Measurements from ENCODE around the gene PSMA6. TPM values are rescaled to one million over a fixed set of nuclear protein-coding genes. Genes with fewer than 3 reads are reported as not detected.
A peak's percentile ranks its signal among the peaks of the same experiment; 100 is the strongest.

The PSMA6 gene
- total and polyA plus RNA-seq, 2 of the 13 experiments (the other 11 are each of a cell fraction or from before 2014, with no cell fraction given), result 525 to 1,109 TPM

DNA sequence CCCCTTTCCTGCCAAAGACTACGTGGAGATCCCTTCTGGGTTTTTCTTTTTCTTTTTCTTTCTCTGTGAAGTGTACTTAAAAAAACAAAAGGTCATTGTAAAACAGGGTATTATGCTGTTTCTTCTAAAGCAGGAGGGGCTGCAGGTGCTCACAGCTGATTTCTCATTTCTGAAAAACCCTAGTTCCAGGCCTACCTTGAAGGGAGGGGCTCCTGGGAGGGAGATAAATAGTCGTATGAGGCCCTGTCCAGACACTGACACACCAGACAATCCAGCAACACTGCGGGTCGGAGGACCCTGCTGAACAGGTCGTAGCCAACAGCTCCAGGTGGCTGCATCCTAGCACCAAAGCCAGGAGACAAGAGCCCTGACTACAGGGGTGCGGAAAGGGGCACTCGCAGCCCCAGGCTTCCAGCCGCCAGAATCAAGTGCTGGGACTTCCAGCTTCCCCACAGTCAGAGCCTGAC is 41.1 kb downstream of the PSMA6 start (continued):
- TF ChIP-seq, protein P1, sequence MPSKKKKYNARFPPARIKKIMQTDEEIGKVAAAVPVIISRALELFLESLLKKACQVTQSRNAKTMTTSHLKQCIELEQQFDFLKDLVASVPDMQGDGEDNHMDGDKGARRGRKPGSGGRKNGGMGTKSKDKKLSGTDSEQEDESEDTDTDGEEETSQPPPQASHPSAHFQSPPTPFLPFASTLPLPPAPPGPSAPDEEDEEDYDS (CRISPR knock-in tag; IDR thresholded peaks at IDR 0.05), result peak; percentile 5; the same call in 1 of the 2 replicates
- no peak for TF ChIP-seq KMT2A (CRISPR knock-in tag; IDR thresholded peaks at IDR 0.05)
- TF ChIP-seq, protein P2, sequence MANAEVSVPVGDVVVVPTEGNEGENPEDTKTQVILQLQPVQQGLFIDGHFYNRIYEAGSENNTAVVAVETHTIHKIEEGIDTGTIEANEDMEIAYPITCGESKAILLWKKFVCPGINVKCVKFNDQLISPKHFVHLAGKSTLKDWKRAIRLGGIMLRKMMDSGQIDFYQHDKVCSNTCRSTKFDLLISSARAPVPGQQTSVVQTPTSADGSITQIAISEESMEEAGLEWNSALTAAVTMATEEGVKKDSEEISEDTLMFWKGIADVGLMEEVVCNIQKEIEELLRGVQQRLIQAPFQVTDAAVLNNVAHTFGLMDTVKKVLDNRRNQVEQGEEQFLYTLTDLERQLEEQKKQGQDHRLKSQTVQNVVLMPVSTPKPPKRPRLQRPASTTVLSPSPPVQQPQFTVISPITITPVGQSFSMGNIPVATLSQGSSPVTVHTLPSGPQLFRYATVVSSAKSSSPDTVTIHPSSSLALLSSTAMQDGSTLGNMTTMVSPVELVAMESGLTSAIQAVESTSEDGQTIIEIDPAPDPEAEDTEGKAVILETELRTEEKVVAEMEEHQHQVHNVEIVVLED (CRISPR knock-in tag; IDR thresholded peaks at IDR 0.05; ENCODE audit: borderline replicate concordance), result no peak
- TF ChIP-seq EED (CRISPR knock-in tag; IDR thresholded peaks at IDR 0.05), result no peak
- no peak for TF ChIP-seq TBX3 (IDR thresholded peaks at IDR 0.05; ENCODE audit: borderline replicate concordance)

DNA sequence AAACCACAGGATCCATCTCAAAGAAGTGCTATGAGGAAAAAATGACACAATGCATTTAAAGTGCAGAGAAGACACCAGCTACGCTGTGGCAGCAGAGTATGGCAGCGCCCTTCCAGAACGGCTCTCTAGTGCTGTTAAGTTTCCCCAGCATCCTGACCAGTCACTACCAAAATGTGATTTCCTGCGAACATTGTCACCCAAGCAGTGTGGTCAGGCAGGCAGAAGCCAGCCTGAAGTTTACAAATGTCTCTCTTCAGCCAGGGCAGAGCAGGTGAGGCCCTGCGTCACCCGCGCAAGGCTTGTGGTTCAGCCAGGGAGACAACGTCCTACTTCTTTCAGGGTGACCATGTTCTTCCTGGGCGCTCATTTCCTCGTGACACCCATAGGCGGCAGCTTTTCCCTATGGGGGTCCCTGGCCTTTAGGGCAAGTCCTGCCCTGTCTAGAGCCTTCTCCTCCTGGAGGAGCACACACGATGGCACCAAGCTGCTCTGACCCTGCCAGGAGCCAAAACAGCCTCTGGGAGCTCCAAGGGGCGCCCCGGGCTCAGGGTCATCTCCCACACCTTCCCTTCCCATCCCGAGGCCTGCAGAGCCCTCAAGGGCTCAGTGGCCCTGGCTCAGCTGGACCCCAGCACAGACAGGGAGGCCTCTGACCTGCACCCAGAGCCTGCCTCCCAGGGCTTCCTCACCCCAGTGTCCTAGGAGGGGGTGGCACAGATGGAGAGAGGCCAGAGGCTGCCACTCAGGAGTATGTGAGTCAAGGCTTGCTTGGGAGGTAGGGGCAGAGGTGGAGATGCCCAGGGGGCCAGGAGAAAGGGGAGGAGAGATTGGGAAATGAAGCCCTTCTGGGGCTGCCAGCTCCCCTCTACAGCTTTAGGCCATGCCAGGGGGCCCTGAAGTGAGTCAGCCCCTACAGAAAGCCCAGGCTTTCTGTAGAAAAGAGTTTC is 41.9 kb downstream of the PSMA6 start:
- H4K20me1 ChIP-seq (ENCODE audit: insufficient read depth, low read length), result no peaks in the 10 kb centered on the region
- ChIA-PET POLR2A (interaction anchor here (1.2 to 15.5 kb wide), 14 partner anchors 9 to 351 kb away, joined by 3 to 473 read pairs (median 16); partner anchors contain the start of genes NFKBIA, PPP2R3C, PRORP and PSMA6), CTCF (ENCODE audit: low intra/inter-chr PET ratio, low total read pairs) (interaction anchor here (1.7 to 1.9 kb wide), 2 partner anchors 73 to 79 kb away, joined by 4 to 10 read pairs; no protein-coding TSS in a partner anchor)
- peak; percentile 78 for DNase-seq (ENCODE audit: low spot score)
- no peaks in the 10 kb centered on the region for H3K79me2 ChIP-seq (ENCODE audit: insufficient read depth, low read length)
- intact Hi-C loops (cut with micrococcal nuclease; ENCODE audit: unreplicated experiment) (loop anchor here (1.0 to 2.0 kb wide), 2 partner anchors 41 to 73 kb away; partner anchors contain the start of gene PSMA6), in situ Hi-C loops (cut with HindIII; ENCODE audit: extremely low pct_ligation_motif_present, low pct_unique_long_range_greater_than_20kb) (loop anchor here (5.0 kb wide), 1 partner anchor 73 kb away; no protein-coding TSS in a partner anchor)
- H3K36me3 ChIP-seq (replicated peaks in 1 of 2; ENCODE audit: control insufficient read depth in 1 of 2, insufficient read depth in 2 of 2, low read length in 2 of 2), result no peaks in the 10 kb centered on the region
- 0 out of 5 replicates have a peak, but pooled peaks cover 0 to 3% of the 10 kb centered on the region in 2 experiments for H3K27me3 ChIP-seq (ENCODE audit: control insufficient read depth in 1 of 2, insufficient read depth in 2 of 2, low read length in 2 of 2)
- H3K9ac ChIP-seq (ENCODE audit: insufficient read depth, low read depth, low read length), result peak overlapping the region; percentile 46; the same call in 1 of the 2 replicates
- H3K9me3 ChIP-seq (ENCODE audit: low read length), result no peaks in the 10 kb centered on the region
- H2AFZ ChIP-seq (ENCODE audit: low read length), result peak overlapping the region; percentile 93
- peak; percentile 21 for ATAC-seq
- 35% methylated on average over 15 of the region's 15 CpGs for WGBS (ENCODE audit: low lambda C conversion rate)
- no TSS peak for BruUV-seq (replicated peaks)
- H3K4me1 ChIP-seq (ENCODE audit: insufficient read depth, low read length), result peaks cover 88% of the 10 kb centered on the region
- H3K4me3 ChIP-seq (replicated peaks in 1 of 3; ENCODE audit: insufficient read depth in 1 of 3, low read depth in 2 of 3, low read length in 3 of 3), result peak overlapping the region; percentile 32 to 62 (median 38)
- no peak overlapping the region for H3K27ac ChIP-seq (ENCODE audit: extremely low read length, insufficient read depth, low read length)
- peak overlapping the region; percentile 80 for H3K4me2 ChIP-seq (ENCODE audit: low read depth, low read length)
- no peak for FAIRE-seq
- no peak for TF ChIP-seq ZNF616 (CRISPR knock-in tag; IDR thresholded peaks at IDR 0.05; ENCODE audit: low read depth)
- TF ChIP-seq TEAD2 (CRISPR knock-in tag; IDR thresholded peaks at IDR 0.05), result peak; percentile 83; the same call in 1 of the 2 replicates
- no peak for TF ChIP-seq MYNN (CRISPR knock-in tag; IDR thresholded peaks at IDR 0.05; ENCODE audit: low read depth)
- 0 out of 2 replicates have a peak, but pooled peaks have one; percentile 50 for TF ChIP-seq ZNF337 (CRISPR knock-in tag; IDR thresholded peaks at IDR 0.05; ENCODE audit: borderline replicate concordance, low read depth)
- TF ChIP-seq ZNF850 (CRISPR knock-in tag; conservative IDR thresholded peaks at IDR 0.05), result no peak
- TF ChIP-seq, protein P3, sequence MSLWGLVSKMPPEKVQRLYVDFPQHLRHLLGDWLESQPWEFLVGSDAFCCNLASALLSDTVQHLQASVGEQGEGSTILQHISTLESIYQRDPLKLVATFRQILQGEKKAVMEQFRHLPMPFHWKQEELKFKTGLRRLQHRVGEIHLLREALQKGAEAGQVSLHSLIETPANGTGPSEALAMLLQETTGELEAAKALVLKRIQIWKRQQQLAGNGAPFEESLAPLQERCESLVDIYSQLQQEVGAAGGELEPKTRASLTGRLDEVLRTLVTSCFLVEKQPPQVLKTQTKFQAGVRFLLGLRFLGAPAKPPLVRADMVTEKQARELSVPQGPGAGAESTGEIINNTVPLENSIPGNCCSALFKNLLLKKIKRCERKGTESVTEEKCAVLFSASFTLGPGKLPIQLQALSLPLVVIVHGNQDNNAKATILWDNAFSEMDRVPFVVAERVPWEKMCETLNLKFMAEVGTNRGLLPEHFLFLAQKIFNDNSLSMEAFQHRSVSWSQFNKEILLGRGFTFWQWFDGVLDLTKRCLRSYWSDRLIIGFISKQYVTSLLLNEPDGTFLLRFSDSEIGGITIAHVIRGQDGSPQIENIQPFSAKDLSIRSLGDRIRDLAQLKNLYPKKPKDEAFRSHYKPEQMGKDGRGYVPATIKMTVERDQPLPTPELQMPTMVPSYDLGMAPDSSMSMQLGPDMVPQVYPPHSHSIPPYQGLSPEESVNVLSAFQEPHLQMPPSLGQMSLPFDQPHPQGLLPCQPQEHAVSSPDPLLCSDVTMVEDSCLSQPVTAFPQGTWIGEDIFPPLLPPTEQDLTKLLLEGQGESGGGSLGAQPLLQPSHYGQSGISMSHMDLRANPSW (CRISPR knock-in tag; IDR thresholded peaks at IDR 0.05; ENCODE audit: borderline replicate concordance), result no peak
- TF ChIP-seq HNRNPUL1 (IDR thresholded peaks at IDR 0.05; ENCODE audit: low read depth, low read length), result no peak
- TF ChIP-seq ARNT2 (CRISPR knock-in tag; IDR thresholded peaks at IDR 0.05; ENCODE audit: low read depth), result no peak
- peak; percentile 33; the same call in 1 of the 2 replicates for TF ChIP-seq TAF1 (CRISPR knock-in tag; IDR thresholded peaks at IDR 0.05)
- TF ChIP-seq, protein P4, sequence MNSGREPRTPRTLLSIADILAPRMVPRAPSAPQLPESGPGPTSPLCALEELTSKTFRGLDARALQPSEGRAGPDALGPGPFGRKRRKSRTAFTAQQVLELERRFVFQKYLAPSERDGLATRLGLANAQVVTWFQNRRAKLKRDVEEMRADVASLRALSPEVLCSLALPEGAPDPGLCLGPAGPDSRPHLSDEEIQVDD (CRISPR knock-in tag; IDR thresholded peaks at IDR 0.05; ENCODE audit: borderline replicate concordance), result no peak
